Putamen (tissue), 1 donor: ENCODE measurements around the gene GOT1.
A peak's percentile ranks its signal among the peaks of the same experiment; 100 is the strongest.

Experiments used
- DNase-seq: peaks from one replicate; pipeline ENCODE4 v3.0.0-alpha.2; 2016; ENCODE audit warnings: low spot score

The GOT1 gene

DNA sequence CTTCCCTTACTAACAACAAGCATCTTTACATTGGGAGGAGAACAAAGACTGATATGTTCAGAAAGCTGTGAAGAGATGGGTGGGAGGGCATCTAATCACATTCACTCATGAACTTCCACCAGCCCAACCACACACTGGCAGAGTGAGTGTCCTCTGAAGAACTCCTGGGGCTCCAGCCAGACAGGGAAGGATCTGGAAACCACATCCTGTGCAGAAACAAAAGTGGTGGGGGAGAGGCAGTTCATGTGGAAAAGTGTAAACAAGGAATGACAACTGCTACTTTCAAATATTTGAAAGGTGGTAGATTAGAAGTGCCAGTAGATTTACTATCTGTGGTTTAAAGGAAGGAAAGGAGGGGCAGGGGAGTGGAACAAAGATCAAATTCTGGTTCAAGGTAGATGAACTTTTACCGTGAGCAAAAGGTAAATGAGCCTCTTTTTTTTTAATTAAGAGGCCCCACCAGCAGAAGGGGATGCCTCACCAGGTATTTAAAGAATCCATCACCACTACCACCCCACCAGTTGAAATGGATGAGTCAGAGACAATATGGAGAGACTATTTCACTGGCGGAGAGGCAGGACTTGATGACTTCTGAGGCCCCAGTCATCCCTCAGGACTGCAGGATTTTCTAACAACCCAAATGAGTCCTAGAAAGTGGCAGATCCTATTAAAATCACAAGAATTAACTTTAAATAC lies 34.5 kb downstream of the GOT1 start:
- no peak for DNase-seq

DNA sequence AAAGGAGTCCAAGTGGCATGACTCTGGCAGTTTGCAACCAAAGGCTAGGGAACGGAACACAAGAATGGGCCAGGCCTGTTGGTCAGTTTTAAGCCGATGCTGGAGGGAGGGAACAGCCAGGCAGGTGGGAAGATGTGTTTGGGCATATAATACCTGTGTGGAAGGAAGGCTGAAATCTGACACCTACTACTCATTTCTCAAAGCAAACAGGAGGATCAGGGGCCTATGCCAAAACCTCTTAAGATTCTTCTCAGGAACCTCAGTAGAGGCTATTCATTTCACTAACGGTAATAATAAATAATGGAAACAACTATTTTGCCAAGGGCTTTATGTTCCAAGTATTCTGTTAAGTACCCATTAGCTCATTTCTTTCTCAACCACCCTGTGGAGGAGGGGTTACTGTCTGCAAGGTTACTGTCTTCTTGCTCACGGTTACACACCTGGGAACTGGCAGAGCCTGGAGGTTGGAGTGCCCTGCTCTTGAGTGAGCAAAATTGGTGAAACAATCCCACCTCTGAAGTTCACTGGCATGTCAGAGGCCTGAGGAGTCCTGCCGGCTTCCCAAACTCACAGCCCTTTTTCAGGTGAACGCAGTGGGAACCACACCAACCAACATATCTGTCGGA lies 35.5 kb downstream of the GOT1 start:
- DNase-seq, result no peak

DNA sequence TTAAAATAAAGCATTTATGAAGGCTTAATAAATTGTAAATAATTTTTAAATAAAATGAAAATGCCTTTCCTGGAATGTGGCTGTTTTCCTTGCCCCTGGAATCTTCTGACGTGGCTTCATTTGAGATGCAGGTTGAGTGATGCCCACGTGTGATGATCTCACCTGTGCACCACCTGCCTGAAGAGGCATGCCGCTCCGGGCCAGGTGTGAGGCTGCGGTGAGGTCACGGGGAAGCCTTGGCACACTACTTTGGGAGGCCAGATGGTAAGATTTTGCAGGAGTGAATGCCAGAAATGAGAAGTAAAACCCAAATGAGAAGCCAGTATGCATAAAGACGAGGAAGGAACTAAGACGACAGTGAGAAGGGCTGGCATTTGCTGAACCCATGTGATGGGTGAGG lies 36.2 kb downstream of the GOT1 start:
- DNase-seq, result no peak

GRCh38 chr10:99393683-99394082 lies 36.7 kb downstream of the GOT1 start:
- DNase-seq, result no peak

- DNase-seq, result no peak
Measured at GRCh38 chr10:99393036-99393435, 37.4 kb downstream of the GOT1 start.

DNA sequence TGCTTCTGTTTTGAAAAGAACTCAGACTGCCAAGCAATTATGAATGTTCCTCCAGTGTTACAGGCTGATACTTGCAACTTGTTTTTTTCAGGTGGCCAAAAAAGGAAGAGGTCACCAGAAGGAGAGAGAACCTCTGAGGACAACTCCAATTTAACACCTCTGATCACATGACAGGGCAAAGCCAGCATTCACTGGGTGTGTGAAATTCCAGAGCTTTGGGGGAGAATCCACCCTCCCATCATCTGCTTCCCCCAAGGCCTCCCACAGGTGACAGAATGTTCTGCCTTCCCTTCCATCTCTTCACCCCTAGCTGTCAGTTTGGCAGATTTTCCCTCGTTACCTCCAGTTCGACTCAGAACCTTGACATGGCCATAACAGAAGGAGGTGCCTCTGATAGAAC lies 39.1 kb downstream of the GOT1 start:
- DNase-seq, result no peak

- DNase-seq, result peak; percentile 79
Measured at GRCh38 chr10:99389729-99390480, 40.5 kb downstream of the GOT1 start.

DNA sequence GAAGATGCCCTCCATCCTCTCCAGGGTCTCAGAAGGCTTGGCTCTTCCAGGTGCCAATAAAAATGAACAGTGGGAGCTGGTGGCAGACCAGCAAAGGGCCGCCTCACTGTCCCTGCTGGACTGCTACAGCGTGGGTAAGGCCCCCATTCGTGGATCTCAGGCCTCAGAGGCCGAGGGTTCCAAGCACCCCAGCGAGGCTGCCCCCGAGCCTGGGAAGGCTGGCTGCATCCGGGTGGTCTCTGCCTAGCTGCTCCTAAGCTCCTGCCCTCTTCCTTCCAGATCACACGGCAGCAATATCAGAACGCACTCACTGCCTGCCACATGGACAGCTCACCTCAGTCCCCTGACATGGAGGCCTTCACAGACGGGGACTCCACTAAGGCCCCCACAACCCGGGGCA lies 42.9 kb downstream of the GOT1 start:
- DNase-seq, result no peak

DNA sequence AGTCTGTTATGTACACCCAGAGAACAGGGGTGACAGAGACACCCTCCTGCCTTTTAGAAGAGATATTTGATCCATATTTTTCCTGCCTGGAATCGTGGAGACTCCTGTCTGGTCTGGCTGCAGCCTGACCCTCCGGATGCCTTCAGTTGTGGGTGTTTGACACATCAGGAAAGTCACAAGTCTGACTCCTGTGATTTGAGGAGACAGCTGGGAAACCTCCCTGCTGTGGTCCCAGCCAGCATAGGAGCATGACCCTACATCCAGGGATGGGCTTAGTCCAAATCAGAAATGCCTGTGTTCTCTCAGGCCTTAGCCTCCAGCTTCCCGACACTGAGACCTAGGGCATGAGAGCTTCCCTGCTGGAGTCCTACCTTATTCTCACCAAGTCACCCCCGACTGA lies 43.4 kb downstream of the GOT1 start:
- no peak for DNase-seq

GRCh38 chr10:99382176-99382575 lies 48.2 kb downstream of the GOT1 start:
- no peak for DNase-seq

- DNase-seq, result no peak
Measured at GRCh38 chr10:99375426-99375825, 55.0 kb downstream of the GOT1 start.

- no peak for DNase-seq
Measured at GRCh38 chr10:99374972-99375371, 55.5 kb downstream of the GOT1 start.

- DNase-seq, result no peak
Measured at GRCh38 chr10:99374526-99374925, 55.9 kb downstream of the GOT1 start.

- no peak for DNase-seq
Measured at GRCh38 chr10:99372546-99373271, 57.7 kb downstream of the GOT1 start.

DNA sequence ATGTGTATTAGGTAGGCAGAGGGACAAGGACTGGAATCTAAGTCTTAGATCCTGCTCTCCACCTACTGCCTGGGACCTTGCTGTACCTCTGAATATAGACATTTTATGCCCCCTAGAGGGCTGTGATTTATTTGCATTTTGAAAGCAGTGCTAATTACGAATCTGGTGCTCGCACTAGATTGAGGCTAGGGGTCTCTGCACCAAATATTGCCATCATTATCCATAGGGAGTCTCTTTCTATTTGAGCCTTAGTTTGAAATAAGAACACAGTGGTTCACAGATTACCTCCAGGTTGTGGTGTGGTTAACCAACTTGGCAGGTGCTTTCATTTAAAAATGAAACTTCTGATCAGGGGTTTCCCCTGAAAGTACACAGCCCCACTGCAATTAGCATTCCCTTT lies 59.4 kb downstream of the GOT1 start:
- DNase-seq, result no peak

DNA sequence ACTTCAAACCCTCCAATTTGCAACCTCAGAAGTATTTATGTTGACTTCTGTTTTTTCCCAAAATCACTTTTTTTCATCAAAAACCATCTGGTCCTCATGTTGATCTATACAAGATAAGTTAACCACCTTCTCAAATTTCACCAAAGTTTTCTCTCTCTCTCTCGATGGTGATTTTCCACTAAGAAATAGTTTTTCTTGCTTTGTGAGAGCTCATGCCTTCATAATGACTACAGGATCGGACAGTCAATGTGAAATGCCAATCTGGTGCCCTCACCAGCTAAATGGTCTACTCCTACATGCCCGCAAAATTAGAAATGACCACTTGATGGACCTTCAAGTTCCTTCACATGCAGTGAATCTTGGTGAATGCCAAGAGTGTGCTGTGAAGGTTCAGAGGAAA lies 60.9 kb downstream of the GOT1 start:
- DNase-seq, result no peak

DNA sequence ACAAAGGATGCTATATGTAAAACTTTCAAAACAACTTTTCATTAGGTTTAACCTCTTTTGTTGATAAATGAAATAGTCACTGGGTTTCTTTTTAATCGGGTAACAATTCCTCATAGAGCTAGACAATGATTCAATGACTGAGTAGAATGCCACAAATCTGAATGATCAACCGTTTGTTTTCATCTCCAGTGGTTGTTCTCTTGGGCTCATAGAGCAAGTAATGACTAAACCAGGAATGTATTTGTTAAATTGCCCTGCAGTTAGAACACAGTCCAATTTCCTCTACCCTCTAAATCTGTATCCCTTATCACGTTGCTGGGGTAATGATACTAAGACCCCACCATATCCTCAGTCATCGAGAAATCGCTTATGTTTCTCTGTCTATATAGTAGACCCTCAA lies 61.3 kb downstream of the GOT1 start:
- no peak for DNase-seq

DNA sequence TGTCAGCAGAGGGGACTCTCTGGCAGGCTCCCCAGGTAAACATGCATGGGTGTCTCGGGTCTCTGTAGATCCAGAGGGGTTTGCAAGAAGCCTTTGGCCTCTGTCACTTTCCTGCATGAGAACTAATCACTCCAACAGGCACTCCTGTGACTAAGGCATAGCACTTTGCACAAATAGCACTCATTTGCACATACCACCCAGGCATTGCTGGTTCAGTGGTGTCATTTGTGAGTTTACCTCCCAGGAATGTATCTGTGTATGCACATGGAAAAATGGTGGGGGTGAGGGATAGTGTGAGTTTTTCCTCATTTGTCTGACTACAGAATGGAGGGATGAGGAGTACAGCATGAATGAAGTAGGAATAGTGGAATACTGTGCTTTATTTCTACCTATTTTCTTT lies 61.8 kb downstream of the GOT1 start:
- no peak for DNase-seq

DNA sequence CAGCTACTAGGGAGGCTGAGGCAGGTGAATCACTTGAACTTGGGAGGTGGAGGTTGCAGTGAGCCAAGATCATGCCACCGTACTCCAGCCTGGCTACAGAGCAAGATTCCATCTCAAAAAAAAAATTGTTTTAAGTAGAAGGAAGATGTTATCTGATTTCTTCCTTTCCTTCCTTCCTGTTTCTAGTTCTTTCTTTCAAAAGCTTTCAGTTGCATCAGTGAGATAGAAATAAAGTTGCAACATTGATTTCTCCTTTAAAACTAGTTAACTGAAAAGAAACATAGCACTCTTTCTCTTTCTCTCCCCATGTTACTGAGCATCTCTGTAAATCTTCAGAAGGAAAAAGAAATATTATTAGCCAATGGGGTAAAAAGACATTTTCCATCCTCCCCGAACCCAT lies 63.8 kb downstream of the GOT1 start:
- DNase-seq, result no peak

GRCh38 chr10:99365736-99366135 lies 64.7 kb downstream of the GOT1 start:
- DNase-seq, result no peak

GRCh38 chr10:99365311-99365710 lies 65.1 kb downstream of the GOT1 start:
- DNase-seq, result no peak

- no peak for DNase-seq
Measured at GRCh38 chr10:99364125-99364524, 66.3 kb downstream of the GOT1 start.

- DNase-seq, result no peak
Measured at GRCh38 chr10:99360934-99361333, 69.5 kb downstream of the GOT1 start.
